ENCODE results near the gene GCC2.

- TF ChIP-seq CTCF (IDR thresholded peaks at IDR 0.05) (no peak), ZFX (IDR thresholded peaks at IDR 0.05; ENCODE audit: borderline replicate concordance) (no peak)
Observed at GRCh38 chr2:108535357-108535631, 86.3 kb downstream of the GCC2 start.
